Measurements from ENCODE around the gene KRTAP10-9.
"Not testable (repeated sequence)": the region's sequence is repeated elsewhere in the genome, so short reads cannot be mapped to it uniquely, and the experiment has no call there.

Gene KRTAP10-9

GRCh38 chr21:44637851-44638348, 11.0 kb downstream of the KRTAP10-9 start:
- H3K4me1 ChIP-seq (ENCODE audit: control insufficient read depth, insufficient read depth, low read length); POLR2A ChIA-PET; CTCF ChIA-PET; H3K27ac ChIP-seq (ENCODE audit: extremely low read depth, low read depth, low read length); H3K4me3 ChIP-seq (ENCODE audit: low read depth, low read length); H3K36me3 ChIP-seq (ENCODE audit: control insufficient read depth in 2 of 2, insufficient read depth in 1 of 2, low read length in 2 of 2); H3K9me3 ChIP-seq (ENCODE audit: control insufficient read depth, insufficient read depth, low read depth, low read length): not testable (repeated sequence)
- peak; percentile 5; the same call in 1 of the 2 replicates for TF ChIP-seq ZIC2 (tag by site-specific recombination; IDR thresholded peaks at IDR 0.05)

- H3K4me3 ChIP-seq (ENCODE audit: low read depth, low read length); POLR2A ChIA-PET; H3K4me1 ChIP-seq (ENCODE audit: control insufficient read depth, insufficient read depth, low read length); H3K27ac ChIP-seq (ENCODE audit: extremely low read depth, low read depth, low read length); H3K9me3 ChIP-seq (ENCODE audit: control insufficient read depth, insufficient read depth, low read depth, low read length); CTCF ChIA-PET; H3K36me3 ChIP-seq (ENCODE audit: control insufficient read depth in 2 of 2, insufficient read depth in 1 of 2, low read length in 2 of 2): not testable (repeated sequence)
- peak; percentile 19; the same call in 1 of the 2 replicates for TF ChIP-seq GLIS1 (tag by site-specific recombination; IDR thresholded peaks at IDR 0.05)
These were observed 11.8 kb downstream of the KRTAP10-9 start for GRCh38 chr21:44638506-44639330.

- Histone ChIP-seq H3K27ac (ENCODE audit: extremely low read depth, low read depth, low read length) (no peak overlapping the region), H3K4me3 (ENCODE audit: low read depth, low read length) (no peak overlapping the region), H3K9me3 (ENCODE audit: control insufficient read depth, insufficient read depth, low read depth, low read length) (no peaks in the 10 kb centered on the region), H3K4me1 (ENCODE audit: control insufficient read depth, insufficient read depth, low read length) (no peaks in the 10 kb centered on the region), H3K36me3 (ENCODE audit: control insufficient read depth in 2 of 2, insufficient read depth in 1 of 2, low read length in 2 of 2) (no peaks in the 10 kb centered on the region)
- POLR2A ChIA-PET = no interaction called here
- TF ChIP-seq ZBTB1 (tag by site-specific recombination; IDR thresholded peaks at IDR 0.05) (no peak), ZNF174 (tag by site-specific recombination; IDR thresholded peaks at IDR 0.05) (no peak), ZNF639 (tag by site-specific recombination; IDR thresholded peaks at IDR 0.05) (no peak), ZNF146 (tag by site-specific recombination; IDR thresholded peaks at IDR 0.05) (no peak), KLF9 (tag by site-specific recombination; IDR thresholded peaks at IDR 0.05; ENCODE audit: low read depth) (no peak), ZNF701 (tag by site-specific recombination; IDR thresholded peaks at IDR 0.05) (no peak), MYNN (tag by site-specific recombination; IDR thresholded peaks at IDR 0.05; ENCODE audit: borderline replicate concordance) (no peak), ZNF558 (tag by site-specific recombination; IDR thresholded peaks at IDR 0.05) (no peak), ZNF155 (tag by site-specific recombination; IDR thresholded peaks at IDR 0.05) (no peak), ZFP69B (tag by site-specific recombination; IDR thresholded peaks at IDR 0.05) (no peak), ZNF112 (tag by site-specific recombination; IDR thresholded peaks at IDR 0.05) (no peak), HIC1 (tag by site-specific recombination; IDR thresholded peaks at IDR 0.05) (no peak)
- TF ChIP-seq, protein P1, sequence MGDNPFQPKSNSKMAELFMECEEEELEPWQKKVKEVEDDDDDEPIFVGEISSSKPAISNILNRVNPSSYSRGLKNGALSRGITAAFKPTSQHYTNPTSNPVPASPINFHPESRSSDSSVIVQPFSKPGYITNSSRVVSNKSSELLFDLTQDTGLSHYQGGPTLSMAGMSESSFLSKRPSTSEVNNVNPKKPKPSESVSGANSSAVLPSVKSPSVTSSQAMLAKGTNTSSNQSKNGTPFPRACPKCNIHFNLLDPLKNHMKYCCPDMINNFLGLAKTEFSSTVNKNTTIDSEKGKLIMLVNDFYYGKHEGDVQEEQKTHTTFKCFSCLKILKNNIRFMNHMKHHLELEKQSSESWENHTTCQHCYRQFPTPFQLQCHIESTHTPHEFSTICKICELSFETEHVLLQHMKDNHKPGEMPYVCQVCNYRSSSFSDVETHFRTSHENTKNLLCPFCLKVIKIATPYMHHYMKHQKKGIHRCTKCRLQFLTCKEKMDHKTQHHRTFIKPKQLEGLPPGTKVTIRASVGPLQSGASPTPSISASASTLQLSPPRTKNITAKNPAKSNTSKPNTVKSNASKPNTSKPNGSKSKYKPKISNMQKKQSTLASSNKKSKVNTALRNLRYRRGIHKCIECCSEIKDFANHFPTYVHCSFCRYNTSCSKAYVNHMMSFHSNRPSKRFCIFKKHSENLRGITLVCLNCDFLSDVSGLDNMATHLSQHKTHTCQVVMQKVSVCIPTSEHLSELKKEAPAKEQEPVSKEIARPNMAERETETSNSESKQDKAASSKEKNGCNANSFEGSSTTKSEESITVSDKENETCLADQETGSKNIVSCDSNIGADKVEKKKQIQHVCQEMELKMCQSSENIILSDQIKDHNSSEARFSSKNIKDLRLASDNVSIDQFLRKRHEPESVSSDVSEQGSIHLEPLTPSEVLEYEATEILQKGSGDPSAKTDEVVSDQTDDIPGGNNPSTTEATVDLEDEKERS (tag by site-specific recombination; IDR thresholded peaks at IDR 0.05) = no peak
- CTCF ChIA-PET = no interaction called here
These were observed 12.4 kb downstream of the KRTAP10-9 start for GRCh38 chr21:44639331-44639655.

Data from HEK293 (cell line).